Measurements from ENCODE around the gene BTBD9. TPM values are rescaled to one million over a fixed set of nuclear protein-coding genes. Genes with fewer than 3 reads are reported as not detected.

Gene BTBD9
- total and polyA plus RNA-seq, 10 donors: 1.2 to 43.1 (median 27.8) TPM

DNA sequence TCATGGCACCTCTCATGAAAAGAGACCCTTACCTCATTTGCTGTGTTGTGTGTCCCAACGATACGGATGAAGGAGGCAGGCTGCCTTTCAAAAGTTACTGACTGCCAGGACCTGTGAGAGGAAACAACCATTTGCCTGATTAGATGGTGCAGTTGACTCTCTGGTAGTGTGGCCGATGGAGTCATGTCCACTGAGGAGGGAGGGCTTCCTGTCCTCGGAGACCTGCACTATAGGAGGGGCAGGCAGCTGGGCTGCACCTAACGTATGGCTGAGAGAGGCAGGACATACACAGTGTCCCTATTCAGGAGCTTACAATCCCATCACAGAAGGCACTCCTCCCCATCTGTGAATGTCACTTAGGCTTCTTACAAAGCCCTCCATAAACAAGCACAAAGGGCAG lies 447.2 kb downstream of the BTBD9 start:
- H3K36me3 ChIP-seq: peaks cover 0 to 38% (median 0%) of the 10 kb centered on the region in 6 donors
- H3K9me3 ChIP-seq: no peaks in the 10 kb centered on the region
- no peaks in the 10 kb centered on the region for H3K27me3 ChIP-seq (replicated peaks in 1 of 7)
- no peak overlapping the region for H3K4me3 ChIP-seq
- no peak for TF ChIP-seq POLR2AphosphoS5 (IDR thresholded peaks at IDR 0.05)
- TF ChIP-seq, protein P1, sequence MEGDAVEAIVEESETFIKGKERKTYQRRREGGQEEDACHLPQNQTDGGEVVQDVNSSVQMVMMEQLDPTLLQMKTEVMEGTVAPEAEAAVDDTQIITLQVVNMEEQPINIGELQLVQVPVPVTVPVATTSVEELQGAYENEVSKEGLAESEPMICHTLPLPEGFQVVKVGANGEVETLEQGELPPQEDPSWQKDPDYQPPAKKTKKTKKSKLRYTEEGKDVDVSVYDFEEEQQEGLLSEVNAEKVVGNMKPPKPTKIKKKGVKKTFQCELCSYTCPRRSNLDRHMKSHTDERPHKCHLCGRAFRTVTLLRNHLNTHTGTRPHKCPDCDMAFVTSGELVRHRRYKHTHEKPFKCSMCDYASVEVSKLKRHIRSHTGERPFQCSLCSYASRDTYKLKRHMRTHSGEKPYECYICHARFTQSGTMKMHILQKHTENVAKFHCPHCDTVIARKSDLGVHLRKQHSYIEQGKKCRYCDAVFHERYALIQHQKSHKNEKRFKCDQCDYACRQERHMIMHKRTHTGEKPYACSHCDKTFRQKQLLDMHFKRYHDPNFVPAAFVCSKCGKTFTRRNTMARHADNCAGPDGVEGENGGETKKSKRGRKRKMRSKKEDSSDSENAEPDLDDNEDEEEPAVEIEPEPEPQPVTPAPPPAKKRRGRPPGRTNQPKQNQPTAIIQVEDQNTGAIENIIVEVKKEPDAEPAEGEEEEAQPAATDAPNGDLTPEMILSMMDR (IDR thresholded peaks at IDR 0.05 in 8 of 11, conservative IDR thresholded peaks at IDR 0.05 in 3 of 11): no peak
- no peak for TF ChIP-seq POLR2A (IDR thresholded peaks at IDR 0.05)
- no peaks in the 10 kb centered on the region for H3K4me1 ChIP-seq
- no peak overlapping the region for H3K27ac ChIP-seq
- WGBS, 5 donors: 79 to 88% (median 86%) methylated on average over 2 to 5 of the region's 5 CpGs
- DNase-seq: no peak
- intact Hi-C loops (cut with DNase I; ENCODE audit: low total_unique reads): no loop called here

DNA sequence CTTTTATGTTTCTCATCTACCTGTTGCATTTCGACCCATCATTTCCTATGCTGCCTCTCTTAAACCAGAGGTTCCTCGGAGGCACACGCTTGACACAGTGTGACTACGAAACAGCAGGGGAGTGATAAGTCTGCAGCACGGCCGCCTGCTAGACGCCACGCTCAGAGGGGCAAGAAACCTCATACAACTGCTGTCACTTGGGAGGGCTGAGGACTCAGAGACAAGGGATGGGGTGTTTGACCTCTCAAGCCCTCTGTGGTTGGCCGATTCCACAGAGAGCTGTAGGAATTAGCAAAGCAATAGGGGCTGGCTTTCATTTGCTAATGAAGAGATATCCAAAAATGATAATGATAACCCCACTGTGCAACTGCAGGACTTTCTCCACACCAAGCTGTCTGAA lies 447.7 kb downstream of the BTBD9 start:
- H3K27ac ChIP-seq: no peak overlapping the region
- no peak overlapping the region for H3K4me3 ChIP-seq
- no peaks in the 10 kb centered on the region for H3K9me3 ChIP-seq
- no peaks in the 10 kb centered on the region for H3K4me1 ChIP-seq
- peaks cover 0 to 39% (median 0%) of the 10 kb centered on the region in 6 donors for H3K36me3 ChIP-seq
- TF ChIP-seq POLR2AphosphoS5 (IDR thresholded peaks at IDR 0.05): no peak
- no peak for TF ChIP-seq POLR2A (IDR thresholded peaks at IDR 0.05)
- TF ChIP-seq, protein P1 (IDR thresholded peaks at IDR 0.05 in 8 of 11, conservative IDR thresholded peaks at IDR 0.05 in 3 of 11): no peak
- no peaks in the 10 kb centered on the region for H3K27me3 ChIP-seq (replicated peaks in 1 of 7)
- DNase-seq: no peak
- 83 to 97% (median 91%) methylated on average over 9 of the region's 9 CpGs for WGBS, 5 donors
- intact Hi-C loops (cut with DNase I; ENCODE audit: low total_unique reads): no loop called here

DNA sequence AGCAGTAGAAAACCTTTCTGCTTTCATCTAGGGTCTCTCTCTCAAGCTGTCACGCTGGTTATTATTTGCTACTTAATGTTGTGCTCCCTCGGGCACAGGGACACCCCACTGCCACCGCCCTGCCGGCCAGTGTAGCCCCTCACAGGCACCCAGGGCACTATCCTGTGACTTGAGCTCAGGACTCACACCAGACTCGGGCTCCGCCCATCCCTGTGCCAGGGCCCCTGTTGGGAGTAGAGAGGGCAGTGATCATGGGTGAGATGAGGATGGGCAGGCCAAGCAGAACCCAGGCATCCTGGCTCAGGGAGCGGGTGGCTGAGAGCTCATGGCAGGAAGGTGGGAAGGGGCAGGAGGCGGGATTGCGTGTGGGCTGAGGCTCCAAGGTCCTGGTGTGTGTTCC lies 448.3 kb downstream of the BTBD9 start:
- peaks cover 0 to 34% (median 0%) of the 10 kb centered on the region in 6 donors for H3K36me3 ChIP-seq
- no peak for DNase-seq
- 89 to 95% (median 90%) methylated on average over 9 of the region's 9 CpGs for WGBS, 5 donors

DNA sequence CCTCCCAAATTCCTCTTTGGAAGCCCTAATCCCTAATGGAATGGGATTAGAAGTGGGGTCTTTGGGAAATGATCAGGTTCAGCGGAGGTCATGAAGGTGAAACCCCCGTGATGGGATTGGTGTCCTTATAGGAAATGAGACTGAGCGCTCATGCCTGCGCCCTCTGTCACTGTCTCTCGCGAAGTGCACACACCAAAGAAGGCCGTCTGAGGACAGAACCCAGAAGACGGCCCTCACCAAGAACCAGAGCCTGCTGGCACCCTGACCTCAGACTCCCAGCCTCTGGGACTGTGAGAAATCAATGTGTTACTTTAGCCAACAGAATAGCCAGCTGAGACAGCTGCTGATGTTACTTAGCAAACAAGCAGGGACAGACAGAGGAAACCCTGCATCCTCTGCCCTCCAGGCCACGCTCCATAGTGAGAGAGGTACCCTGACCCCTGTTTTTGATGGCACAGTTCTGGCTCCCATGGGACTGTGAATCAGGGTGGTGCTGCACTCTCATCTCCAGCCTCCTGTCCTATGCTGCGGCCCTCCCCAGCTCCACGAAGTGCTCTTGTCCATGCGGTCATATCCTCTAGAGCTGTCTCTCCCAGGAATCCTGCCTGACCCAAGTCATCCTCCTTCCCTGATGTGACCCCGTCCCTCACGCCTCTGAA lies 450.9 kb downstream of the BTBD9 start:
- Histone ChIP-seq H3K27me3 (replicated peaks in 1 of 7) (no peaks in the 10 kb centered on the region), H3K4me1 (no peaks in the 10 kb centered on the region), H3K4me3 (no peak overlapping the region), H3K27ac (no peak overlapping the region), H3K9me3 (no peaks in the 10 kb centered on the region), H3K36me3 (peaks cover 0 to 54% (median 0%) of the 10 kb centered on the region in 6 donors)
- DNase-seq: peak; percentile 22
- intact Hi-C loops (cut with DNase I; ENCODE audit: low total_unique reads): no loop called here
- 94 to 98% (median 95%) methylated on average over 14 of the region's 14 CpGs for WGBS, 5 donors
- TF ChIP-seq POLR2A (IDR thresholded peaks at IDR 0.05) (no peak), POLR2AphosphoS5 (IDR thresholded peaks at IDR 0.05) (no peak)
- TF ChIP-seq, protein P1 (IDR thresholded peaks at IDR 0.05 in 8 of 11, conservative IDR thresholded peaks at IDR 0.05 in 3 of 11): no peak

More for the DNA sequence above, 448.3 kb downstream of the BTBD9 start:
- TF ChIP-seq POLR2A (IDR thresholded peaks at IDR 0.05) (no peak), POLR2AphosphoS5 (IDR thresholded peaks at IDR 0.05) (no peak)
- TF ChIP-seq, protein P1 (IDR thresholded peaks at IDR 0.05 in 8 of 11, conservative IDR thresholded peaks at IDR 0.05 in 3 of 11): no peak
- Histone ChIP-seq H3K4me3 (no peak overlapping the region), H3K9me3 (no peaks in the 10 kb centered on the region), H3K4me1 (no peaks in the 10 kb centered on the region), H3K27ac (no peak overlapping the region), H3K27me3 (replicated peaks in 1 of 7) (no peaks in the 10 kb centered on the region)
- intact Hi-C loops (cut with DNase I; ENCODE audit: low total_unique reads): no loop called here
